DND-41 (cell line): Measurements from ENCODE around the gene TEFM.

ENCODE experiments used
- EZH2 ChIP-seq: IDR thresholded peaks from 3 replicates; pipeline ENCODE4 v1.6.1; 2012; ENCODE audit warnings: borderline replicate concordance, low read depth, mild to moderate bottlenecking, moderate library complexity, low read length, inconsistent platforms; ENCODE audit not compliant: severe bottlenecking
- TF ChIP-seq, protein P1 (sequence below): IDR thresholded peaks from 2 replicates; pipeline ENCODE4 v1.5.1; 2012; ENCODE audit warnings: borderline replicate concordance, low read length, moderate library complexity, mild to moderate bottlenecking; ENCODE audit not compliant: poor library complexity, severe bottlenecking; ENCODE audit errors: extremely low read depth

DNA sequence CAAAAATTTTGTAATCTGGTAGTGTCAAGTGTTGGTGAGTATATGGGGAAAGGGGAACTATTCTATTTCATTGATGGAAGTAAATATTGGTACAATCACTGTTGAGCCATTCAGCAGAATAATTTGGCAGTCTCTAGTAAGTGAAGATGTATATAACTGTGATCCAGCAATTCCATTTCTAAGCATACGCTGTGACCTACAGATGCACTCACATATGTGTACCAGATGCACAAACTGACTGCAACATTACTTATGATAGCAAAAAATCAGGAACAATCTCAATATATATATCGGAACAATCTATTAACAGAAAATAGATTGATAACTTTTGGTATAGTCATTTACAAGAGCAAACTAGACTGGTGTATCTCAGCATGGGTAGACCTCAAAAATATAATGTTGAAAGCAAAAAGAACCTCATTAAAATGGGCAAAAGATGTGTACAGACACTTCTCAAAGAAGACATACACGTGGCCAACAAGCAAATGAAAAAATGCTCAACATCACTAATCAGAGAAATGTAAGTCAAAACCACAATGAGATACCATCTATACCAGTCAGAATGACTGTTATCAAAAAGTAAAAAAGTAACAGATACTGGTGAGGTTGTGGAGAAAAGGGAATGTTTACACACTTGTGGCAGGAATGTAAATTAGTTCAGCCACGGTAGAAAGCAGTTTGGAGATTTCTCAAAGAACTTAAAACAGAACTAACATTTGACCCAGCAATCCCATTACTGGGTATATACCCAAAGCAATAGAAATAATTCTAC, 36.5 kb upstream of the TEFM start:
- TF ChIP-seq, protein P1, sequence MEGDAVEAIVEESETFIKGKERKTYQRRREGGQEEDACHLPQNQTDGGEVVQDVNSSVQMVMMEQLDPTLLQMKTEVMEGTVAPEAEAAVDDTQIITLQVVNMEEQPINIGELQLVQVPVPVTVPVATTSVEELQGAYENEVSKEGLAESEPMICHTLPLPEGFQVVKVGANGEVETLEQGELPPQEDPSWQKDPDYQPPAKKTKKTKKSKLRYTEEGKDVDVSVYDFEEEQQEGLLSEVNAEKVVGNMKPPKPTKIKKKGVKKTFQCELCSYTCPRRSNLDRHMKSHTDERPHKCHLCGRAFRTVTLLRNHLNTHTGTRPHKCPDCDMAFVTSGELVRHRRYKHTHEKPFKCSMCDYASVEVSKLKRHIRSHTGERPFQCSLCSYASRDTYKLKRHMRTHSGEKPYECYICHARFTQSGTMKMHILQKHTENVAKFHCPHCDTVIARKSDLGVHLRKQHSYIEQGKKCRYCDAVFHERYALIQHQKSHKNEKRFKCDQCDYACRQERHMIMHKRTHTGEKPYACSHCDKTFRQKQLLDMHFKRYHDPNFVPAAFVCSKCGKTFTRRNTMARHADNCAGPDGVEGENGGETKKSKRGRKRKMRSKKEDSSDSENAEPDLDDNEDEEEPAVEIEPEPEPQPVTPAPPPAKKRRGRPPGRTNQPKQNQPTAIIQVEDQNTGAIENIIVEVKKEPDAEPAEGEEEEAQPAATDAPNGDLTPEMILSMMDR = no peak
- no peak for TF ChIP-seq EZH2
